HG02571 (cell line): ENCODE measurements around the gene TIMM17B.

ENCODE experiments used
- ATAC-seq: cut with Tn5 transposase; IDR thresholded peaks from one replicate; pipeline ENCODE4 v1.9.1; 2021; ENCODE audit warnings: mild to moderate bottlenecking, moderate library complexity; ENCODE audit not compliant: unreplicated experiment

TIMM17B gene

GRCh38 chrX:48897625-48898306 is at the start of gene TIMM17B, which contains the start of gene PQBP1:
Gene TIMM17B, minus strand, starts transcription at chrX:48897768. Its CDS starts 19 bp downstream, at chrX:48897749.
Gene PQBP1, plus strand, starts transcription at chrX:48897930. Its CDS starts 580 bp downstream, at chrX:48898510.
- ATAC-seq = peak; percentile 87

- ATAC-seq = no peak
These were observed 48.2 kb upstream of the TIMM17B start for GRCh38 chrX:48945517-48946348.

GRCh38 chrX:48942895-48943294 is 45.3 kb upstream of the TIMM17B start:
- no peak for ATAC-seq

- ATAC-seq = no peak
These were observed 42.9 kb upstream of the TIMM17B start for GRCh38 chrX:48940404-48940955.

GRCh38 chrX:48939524-48940228 is 42.1 kb upstream of the TIMM17B start:
- ATAC-seq = no peak

- peak; percentile 52 for ATAC-seq
These were observed 41.3 kb upstream of the TIMM17B start for GRCh38 chrX:48938721-48939425.

GRCh38 chrX:48937054-48937907 is 39.7 kb upstream of the TIMM17B start:
- peak; percentile 50 for ATAC-seq

GRCh38 chrX:48936429-48937053 is 39.0 kb upstream of the TIMM17B start:
- peak; percentile 2 for ATAC-seq

- ATAC-seq = no peak
These were observed 37.7 kb upstream of the TIMM17B start for GRCh38 chrX:48935301-48935670.

- no peak for ATAC-seq
These were observed 37.2 kb upstream of the TIMM17B start for GRCh38 chrX:48934581-48935300.

GRCh38 chrX:48933757-48934156 is 36.2 kb upstream of the TIMM17B start:
- no peak for ATAC-seq

GRCh38 chrX:48927736-48928382 is 30.3 kb upstream of the TIMM17B start:
- no peak for ATAC-seq

GRCh38 chrX:48927123-48927522 is 29.6 kb upstream of the TIMM17B start:
- ATAC-seq = no peak

GRCh38 chrX:48924270-48924669 is 26.7 kb upstream of the TIMM17B start:
- no peak for ATAC-seq

- ATAC-seq = no peak
These were observed 26.2 kb upstream of the TIMM17B start for GRCh38 chrX:48923771-48924170.

- no peak for ATAC-seq
These were observed 23.1 kb upstream of the TIMM17B start for GRCh38 chrX:48920718-48921104.

GRCh38 chrX:48919947-48920717 is 22.6 kb upstream of the TIMM17B start:
- no peak for ATAC-seq
